ENCODE data around the gene PACS1.
"Not testable (repeated sequence)": the region's sequence is repeated elsewhere in the genome, so short reads cannot be mapped to it uniquely, and the experiment has no call there.

DNA sequence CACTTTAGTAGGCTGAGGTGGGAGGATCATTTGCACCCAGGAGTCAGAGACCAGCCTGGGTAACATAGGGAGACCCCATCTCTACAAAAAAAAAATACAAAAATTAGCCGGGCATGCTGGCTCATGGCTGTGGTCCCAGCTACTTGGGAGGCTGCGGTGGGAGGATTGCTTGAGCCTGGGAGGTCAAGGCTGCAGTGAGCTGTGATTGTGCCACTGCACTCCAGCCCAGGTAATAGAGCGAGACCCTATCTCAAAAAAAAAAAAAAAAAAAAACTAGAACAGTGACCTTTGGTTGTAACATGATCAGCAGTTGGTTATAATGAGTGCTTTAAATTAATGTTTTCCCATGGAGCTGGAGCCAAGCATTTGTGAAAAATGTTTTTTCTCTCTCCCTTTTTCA is 44.9 kb downstream of the PACS1 start:
- TF ChIP-seq, protein P1, sequence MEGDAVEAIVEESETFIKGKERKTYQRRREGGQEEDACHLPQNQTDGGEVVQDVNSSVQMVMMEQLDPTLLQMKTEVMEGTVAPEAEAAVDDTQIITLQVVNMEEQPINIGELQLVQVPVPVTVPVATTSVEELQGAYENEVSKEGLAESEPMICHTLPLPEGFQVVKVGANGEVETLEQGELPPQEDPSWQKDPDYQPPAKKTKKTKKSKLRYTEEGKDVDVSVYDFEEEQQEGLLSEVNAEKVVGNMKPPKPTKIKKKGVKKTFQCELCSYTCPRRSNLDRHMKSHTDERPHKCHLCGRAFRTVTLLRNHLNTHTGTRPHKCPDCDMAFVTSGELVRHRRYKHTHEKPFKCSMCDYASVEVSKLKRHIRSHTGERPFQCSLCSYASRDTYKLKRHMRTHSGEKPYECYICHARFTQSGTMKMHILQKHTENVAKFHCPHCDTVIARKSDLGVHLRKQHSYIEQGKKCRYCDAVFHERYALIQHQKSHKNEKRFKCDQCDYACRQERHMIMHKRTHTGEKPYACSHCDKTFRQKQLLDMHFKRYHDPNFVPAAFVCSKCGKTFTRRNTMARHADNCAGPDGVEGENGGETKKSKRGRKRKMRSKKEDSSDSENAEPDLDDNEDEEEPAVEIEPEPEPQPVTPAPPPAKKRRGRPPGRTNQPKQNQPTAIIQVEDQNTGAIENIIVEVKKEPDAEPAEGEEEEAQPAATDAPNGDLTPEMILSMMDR (conservative IDR thresholded peaks at IDR 0.05) = not testable (repeated sequence)
- TF ChIP-seq ZFX (IDR thresholded peaks at IDR 0.05) = not testable (repeated sequence)
